Transverse colon (tissue), 4 donors: ENCODE data around the gene ACSM3. TPM values are rescaled to one million over a fixed set of nuclear protein-coding genes. Genes with fewer than 3 reads are reported as not detected.

Source experiments
- DNase-seq: peaks from one replicate; pipeline ENCODE4 v3.0.0-alpha.2; 2019
- H3K27ac ChIP-seq, 4 donors: fragments of 200-600 bp; sonication (generic); 2 replicates each; pipeline ENCODE4 v1.5.1; 2016 to 2018; ENCODE audit warnings: inconsistent platforms in 4 of 4
- H3K27me3 ChIP-seq: fragments of 200-600 bp; sonication (generic); 2 replicates; pipeline ENCODE4 v1.5.1; 2017; ENCODE audit warnings: inconsistent platforms
- H3K36me3 ChIP-seq, 4 donors: fragments of 200-600 bp; sonication (generic); 2 replicates each; pipeline ENCODE4 v1.5.1; 2017 to 2019; ENCODE audit warnings: inconsistent platforms in 4 of 4
- H3K4me1 ChIP-seq, 4 donors: fragments of 200-600 bp; sonication (generic); 2 replicates each; pipeline ENCODE4 v1.5.1; 2017 to 2020; ENCODE audit warnings: inconsistent platforms in 4 of 4
- H3K4me3 ChIP-seq, 4 donors: fragments of 200-600 bp; sonication (generic); 1 replicate in 1 of 4; 2 replicates in 3 of 4; pipeline versions ENCODE4 v1.5.1 to v1.6.1; 2017 to 2019; ENCODE audit warnings: inconsistent platforms in 4 of 4
- H3K9me3 ChIP-seq, 2 donors: fragments of 200-600 bp; sonication (generic); 2 replicates each; pipeline ENCODE4 v1.5.1; 2017 to 2019; ENCODE audit warnings: inconsistent platforms in 2 of 2
- EP300 ChIP-seq: sonication (generic); formaldehyde crosslinking; IDR thresholded peaks from one replicate; pipeline ENCODE4 v1.6.1; 2017; ENCODE audit warnings: antibody characterized with exemption, low read depth
- POLR2A ChIP-seq: fragments of 450-650 bp; IDR thresholded peaks from one replicate; pipeline ENCODE4 v1.6.1; 2016; ENCODE audit warnings: antibody characterized with exemption, mild to moderate bottlenecking, moderate library complexity
- POLR2AphosphoS5 ChIP-seq, 3 donors: sonication (generic); formaldehyde crosslinking; IDR thresholded peaks; one replicate each; pipeline ENCODE4 v1.6.1; 2016; ENCODE audit warnings: antibody characterized with exemption in 3 of 3
- WGBS, 2 donors: methylation state at CpG; one replicate each; pipeline ENCODE4 v1.1.5; 2018; ENCODE audit warnings: low coverage in 1 of 2; 5-methylcytosine and 5-hydroxymethylcytosine counted together
- in situ Hi-C, 4 donors: fragments of 200-750 bp; cut with MboI; loops; one replicate each; pipeline versions ENCODE4 v1.15.0 to v1.15.1; 2017; ENCODE audit warnings: low sequenced_read_pairs in 3 of 4, low pct_ligation_motif_present in 1 of 4, low pct_unique_long_range_greater_than_20kb in 1 of 4
- intact Hi-C: fragments of 100-400 bp; cut with DNase I; formaldehyde crosslinking; loops from one replicate; pipeline ENCODE4 v1.15.1; 2023; ENCODE audit warnings: low total_unique reads
- total RNA-seq, 4 donors: library from RNA; depleted of rRNA; stranded (reverse); fragments of >200 nt; gene quantifications; one replicate each; pipeline ENCODE4 v1.1.0, GENCODE V29; 2016
- TF ChIP-seq, protein P1 (sequence below), 5 experiments: fragments of 200-600 bp in 3 of 5; fragments of 450-650 bp in 2 of 5; sonication (generic) in 3 of 5; IDR thresholded peaks; 1 replicate in 2 of 5; 2 replicates in 3 of 5; pipeline ENCODE4 v1.5.1; 2016 to 2017; ENCODE audit warnings: antibody characterized with exemption in 5 of 5, inconsistent platforms in 3 of 5, mild to moderate bottlenecking in 2 of 5, moderate library complexity in 1 of 5

Gene ACSM3
- total RNA-seq, 4 donors from 2014 or later = 21.7 to 108 (median 29.5) TPM

DNA sequence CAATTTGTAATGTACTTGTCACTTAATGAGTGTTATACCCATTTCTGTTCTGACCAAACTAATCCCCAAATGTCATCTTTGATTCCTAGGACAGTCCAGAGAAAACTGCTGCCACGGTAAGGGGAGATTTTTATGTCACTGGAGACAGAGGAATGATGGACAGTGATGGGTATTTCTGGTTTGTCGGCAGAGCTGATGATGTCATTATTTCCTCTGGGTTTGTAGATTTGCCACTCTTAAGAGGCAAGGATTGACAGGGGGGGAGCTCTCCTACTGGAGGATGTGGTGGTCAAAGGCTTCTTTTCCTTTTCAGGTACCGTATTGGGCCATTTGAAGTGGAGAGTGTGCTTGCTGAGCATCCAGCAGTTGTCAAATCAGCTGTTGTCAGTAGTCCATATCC lies 34.7 kb upstream of the ACSM3 start:
- H3K4me1 ChIP-seq = no peaks in the 10 kb centered on the region
- no peaks in the 10 kb centered on the region for H3K9me3 ChIP-seq
- no peak overlapping the region for H3K27ac ChIP-seq
- H3K27me3 ChIP-seq = no peaks in the 10 kb centered on the region
- TF ChIP-seq EP300 = no peak
- no peak for TF ChIP-seq POLR2A
- TF ChIP-seq, protein P1, sequence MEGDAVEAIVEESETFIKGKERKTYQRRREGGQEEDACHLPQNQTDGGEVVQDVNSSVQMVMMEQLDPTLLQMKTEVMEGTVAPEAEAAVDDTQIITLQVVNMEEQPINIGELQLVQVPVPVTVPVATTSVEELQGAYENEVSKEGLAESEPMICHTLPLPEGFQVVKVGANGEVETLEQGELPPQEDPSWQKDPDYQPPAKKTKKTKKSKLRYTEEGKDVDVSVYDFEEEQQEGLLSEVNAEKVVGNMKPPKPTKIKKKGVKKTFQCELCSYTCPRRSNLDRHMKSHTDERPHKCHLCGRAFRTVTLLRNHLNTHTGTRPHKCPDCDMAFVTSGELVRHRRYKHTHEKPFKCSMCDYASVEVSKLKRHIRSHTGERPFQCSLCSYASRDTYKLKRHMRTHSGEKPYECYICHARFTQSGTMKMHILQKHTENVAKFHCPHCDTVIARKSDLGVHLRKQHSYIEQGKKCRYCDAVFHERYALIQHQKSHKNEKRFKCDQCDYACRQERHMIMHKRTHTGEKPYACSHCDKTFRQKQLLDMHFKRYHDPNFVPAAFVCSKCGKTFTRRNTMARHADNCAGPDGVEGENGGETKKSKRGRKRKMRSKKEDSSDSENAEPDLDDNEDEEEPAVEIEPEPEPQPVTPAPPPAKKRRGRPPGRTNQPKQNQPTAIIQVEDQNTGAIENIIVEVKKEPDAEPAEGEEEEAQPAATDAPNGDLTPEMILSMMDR (IDR thresholded peaks at IDR 0.05) = no peak
- TF ChIP-seq POLR2AphosphoS5 (IDR thresholded peaks at IDR 0.05) = no peak
- no peak for DNase-seq
- peaks cover 0 to 6% (median 0%) of the 10 kb centered on the region in 4 donors for H3K36me3 ChIP-seq
- in situ Hi-C loops (no loop called here), intact Hi-C loops (no loop called here)
- WGBS, 2 donors = 84 to 100% methylated on average over 1 to 3 of the region's 3 CpGs
- no peak overlapping the region for H3K4me3 ChIP-seq

DNA sequence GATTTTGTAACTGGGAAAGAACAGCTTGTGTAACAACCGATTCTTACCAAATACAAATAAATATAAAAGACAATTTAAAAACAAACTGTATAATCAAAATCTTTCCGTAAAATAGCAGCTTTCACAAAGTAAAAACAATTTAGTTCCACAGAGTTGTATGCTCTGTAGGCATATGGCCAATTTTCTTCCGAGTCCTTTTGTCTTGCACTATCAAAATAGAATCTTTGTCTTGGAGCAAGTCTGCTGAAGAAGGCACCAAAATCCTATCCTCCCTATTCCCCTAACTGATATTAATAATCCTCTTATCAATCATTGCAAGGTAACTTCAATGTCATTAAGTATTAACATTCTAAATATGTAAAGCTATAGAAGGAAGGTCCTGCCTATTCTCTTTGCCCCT lies 29.8 kb upstream of the ACSM3 start:
- no peaks in the 10 kb centered on the region for H3K27me3 ChIP-seq
- H3K9me3 ChIP-seq = no peaks in the 10 kb centered on the region
- peaks cover 0 to 5% (median 0%) of the 10 kb centered on the region in 4 donors for H3K4me1 ChIP-seq
- WGBS, 2 donors = 90 to 93% methylated on average over 3 of the region's 3 CpGs
- in situ Hi-C loops (no loop called here), intact Hi-C loops (no loop called here)
- no peak overlapping the region for H3K4me3 ChIP-seq
- TF ChIP-seq EP300 (no peak), POLR2AphosphoS5 (IDR thresholded peaks at IDR 0.05) (no peak), POLR2A (no peak)
- TF ChIP-seq, protein P1 (IDR thresholded peaks at IDR 0.05) = no peak
- DNase-seq = no peak
- H3K27ac ChIP-seq = peak overlapping the region in 1 of 4 donors; percentile 56
- peaks cover 0 to 54% (median 24%) of the 10 kb centered on the region in 4 donors for H3K36me3 ChIP-seq

DNA sequence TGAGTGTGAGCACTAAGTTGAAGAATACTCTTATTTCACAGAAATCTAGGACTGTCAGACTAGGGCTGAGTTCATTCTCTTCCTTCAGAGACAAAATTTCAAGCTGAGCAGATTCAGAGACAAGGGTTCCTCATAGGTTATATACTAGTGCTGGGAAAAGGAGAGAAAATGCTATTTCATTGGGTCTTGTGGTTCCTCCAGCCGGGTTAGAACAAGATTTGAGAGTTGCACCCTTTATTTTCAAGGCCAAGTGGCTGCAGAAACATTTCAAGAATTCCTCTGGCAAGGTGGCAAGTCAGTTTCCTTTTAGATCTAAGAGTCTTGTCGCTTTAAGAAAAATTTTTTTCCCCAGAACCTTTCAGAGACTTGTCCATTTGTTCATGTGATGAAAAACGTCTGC lies 29.0 kb upstream of the ACSM3 start:
- H3K4me3 ChIP-seq = no peak overlapping the region
- peak overlapping the region in 1 of 4 donors; percentile 56 for H3K27ac ChIP-seq
- H3K9me3 ChIP-seq = no peaks in the 10 kb centered on the region
- WGBS, 2 donors = 0 to 67% methylated on average over 1 to 3 of the region's 3 CpGs
- H3K4me1 ChIP-seq = peaks cover 5 to 11% (median 5%) of the 10 kb centered on the region in 4 donors
- in situ Hi-C loops = no loop called here
- intact Hi-C loops = no loop called here
- TF ChIP-seq POLR2AphosphoS5 (IDR thresholded peaks at IDR 0.05) (no peak), EP300 (no peak), POLR2A (no peak)
- TF ChIP-seq, protein P1 (IDR thresholded peaks at IDR 0.05) = no peak
- no peak for DNase-seq
- peaks cover 0 to 54% (median 24%) of the 10 kb centered on the region in 4 donors for H3K36me3 ChIP-seq
- no peaks in the 10 kb centered on the region for H3K27me3 ChIP-seq

DNA sequence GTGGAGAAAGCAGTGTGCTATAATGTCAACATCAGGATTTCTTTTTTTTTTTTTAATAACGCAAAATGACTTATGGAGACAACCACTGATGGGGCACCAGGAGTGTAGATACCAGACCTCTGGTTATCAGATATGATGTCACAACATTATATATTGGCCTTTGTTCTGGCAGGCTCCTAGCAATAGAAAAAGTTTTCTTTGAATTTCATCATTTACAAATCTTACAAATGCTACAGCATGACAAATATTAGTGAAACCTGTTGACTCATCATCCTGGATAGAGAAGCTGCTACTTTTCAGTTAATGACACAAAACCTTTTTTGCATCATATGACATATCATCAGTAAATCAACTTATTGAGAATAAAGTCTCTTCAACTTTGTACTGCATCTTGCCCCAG lies 28.3 kb upstream of the ACSM3 start:
- Histone ChIP-seq H3K27ac (no peak overlapping the region), H3K27me3 (no peaks in the 10 kb centered on the region), H3K9me3 (no peaks in the 10 kb centered on the region), H3K4me3 (no peak overlapping the region), H3K4me1 (peaks cover 6 to 18% (median 12%) of the 10 kb centered on the region in 4 donors), H3K36me3 (peaks cover 0 to 54% (median 24%) of the 10 kb centered on the region in 4 donors)
- no peak for DNase-seq
- in situ Hi-C loops = no loop called here
- TF ChIP-seq POLR2A (no peak), EP300 (no peak)
- TF ChIP-seq, protein P1 (IDR thresholded peaks at IDR 0.05) = no peak
- intact Hi-C loops = no loop called here
- WGBS, 2 donors = 79 to 80% methylated on average over 1 of the region's 1 CpG
